HS-27A (cell line): ENCODE data around the gene SZRD1.

Experiments used
- DNase-seq: peaks from one replicate; pipeline ENCODE4 v3.0.0-alpha.2; 2012; ENCODE audit warnings: low read depth, missing footprints

The SZRD1 gene

GRCh38 chr1:16367258-16367967, 371 bp downstream of the SZRD1 start:
- no peak for DNase-seq

- DNase-seq = no peak
Observed at GRCh38 chr1:16367968-16368890, 1.2 kb downstream of the SZRD1 start.

- DNase-seq = no peak
Observed at GRCh38 chr1:16369821-16370220, 2.8 kb downstream of the SZRD1 start.

GRCh38 chr1:16371725-16372124, 4.7 kb downstream of the SZRD1 start:
- no peak for DNase-seq

- no peak for DNase-seq
Observed at GRCh38 chr1:16372535-16373285, 5.7 kb downstream of the SZRD1 start.

GRCh38 chr1:16374266-16374665, 7.2 kb downstream of the SZRD1 start:
- DNase-seq = no peak

- peak; percentile 84 for DNase-seq
Observed at GRCh38 chr1:16375521-16376340, 8.7 kb downstream of the SZRD1 start.

GRCh38 chr1:16376971-16377370, 9.9 kb downstream of the SZRD1 start:
- DNase-seq = no peak

- no peak for DNase-seq
Observed at GRCh38 chr1:16378443-16378842, 11.4 kb downstream of the SZRD1 start.

- no peak for DNase-seq
Observed at GRCh38 chr1:16380868-16381267, 13.8 kb downstream of the SZRD1 start.

GRCh38 chr1:16383888-16384287, 16.8 kb downstream of the SZRD1 start:
- DNase-seq = no peak

- DNase-seq = no peak
Observed at GRCh38 chr1:16385659-16386453, 18.8 kb downstream of the SZRD1 start.

GRCh38 chr1:16386454-16387113, 19.5 kb downstream of the SZRD1 start:
- DNase-seq = no peak

- DNase-seq = no peak
Observed at GRCh38 chr1:16387201-16388188, 20.5 kb downstream of the SZRD1 start.

- no peak for DNase-seq
Observed at GRCh38 chr1:16391411-16391810, 24.4 kb downstream of the SZRD1 start.

- DNase-seq = no peak
Observed at GRCh38 chr1:16392740-16393569, 25.9 kb downstream of the SZRD1 start.

- no peak for DNase-seq
Observed at GRCh38 chr1:16393570-16394521, 26.8 kb downstream of the SZRD1 start.
